GM23338 (cell line): ENCODE results near the gene NCL. TPM values are rescaled to one million over a fixed set of nuclear protein-coding genes. Genes with fewer than 3 reads are reported as not detected.

Experiments
- ATAC-seq: fragments of 200-7000 bp; cut with Tn5 transposase; 3 replicates; pipeline ENCODE4 v1.9.1; 2020
- DNase-seq: peaks from one replicate; pipeline ENCODE4 v3.0.0-alpha.2; 2015; ENCODE audit warnings: low spot score
- H2AFZ ChIP-seq: fragments of 200-600 bp; sonication (generic); 2 replicates; pipeline ENCODE4 v1.8.0; 2016; ENCODE audit warnings: antibody characterized with exemption, mild to moderate bottlenecking, moderate library complexity
- H3F3A ChIP-seq: fragments of 200-600 bp; sonication (generic); replicated peaks from 2 replicates; pipeline ENCODE4 v1.8.0; 2017; ENCODE audit warnings: antibody characterized with exemption, mixed run types, low read depth
- H3K27ac ChIP-seq: fragments of 200-600 bp; sonication (generic); 2 replicates; pipeline ENCODE4 v1.6.1; 2016; ENCODE audit warnings: low read depth
- H3K27me3 ChIP-seq: fragments of 200-600 bp; sonication (generic); 2 replicates; pipeline ENCODE4 v1.8.0; 2016; ENCODE audit warnings: mild to moderate bottlenecking, mixed run types, moderate library complexity; ENCODE audit not compliant: insufficient read depth
- H3K36me3 ChIP-seq: fragments of 200-600 bp; sonication (generic); 2 replicates; pipeline ENCODE4 v1.8.0; 2016; ENCODE audit warnings: mild to moderate bottlenecking; ENCODE audit not compliant: insufficient read depth
- H3K4me1 ChIP-seq: fragments of 200-600 bp; sonication (generic); 2 replicates; pipeline ENCODE4 v1.8.0; 2016; ENCODE audit warnings: mild to moderate bottlenecking, moderate library complexity; ENCODE audit not compliant: insufficient read depth
- H3K4me2 ChIP-seq: fragments of 200-600 bp; sonication (generic); 2 replicates; pipeline ENCODE4 v1.7.1; 2017; ENCODE audit warnings: mixed run types
- H3K4me3 ChIP-seq: fragments of 200-600 bp; sonication (generic); 2 replicates; pipeline ENCODE4 v1.6.1; 2016; ENCODE audit warnings: mixed run types
- H3K79me2 ChIP-seq: fragments of 200-600 bp; sonication (generic); replicated peaks from 2 replicates; pipeline ENCODE4 v1.8.0; 2017; ENCODE audit warnings: mild to moderate bottlenecking; ENCODE audit not compliant: insufficient read depth
- H3K9me2 ChIP-seq: fragments of 200-600 bp; sonication (generic); 2 replicates; pipeline ENCODE4 v1.8.0; 2017; ENCODE audit not compliant: insufficient read depth
- H4K20me1 ChIP-seq: fragments of 200-600 bp; sonication (generic); replicated peaks from 2 replicates; pipeline ENCODE4 v1.8.0; 2017; ENCODE audit warnings: mild to moderate bottlenecking; ENCODE audit not compliant: insufficient read depth
- H3K27ac Mint-ChIP-seq: 2 replicates; pipeline ENCODE4 v1.8.0; 2020; ENCODE audit warnings: inconsistent platforms, mild to moderate bottlenecking, moderate library complexity, mixed read lengths
- H3K27me3 Mint-ChIP-seq: 3 replicates; pipeline ENCODE4 v1.8.0; 2022; ENCODE audit warnings: low read depth, mild to moderate bottlenecking, moderate library complexity, mixed read lengths, inconsistent platforms; ENCODE audit not compliant: insufficient read depth, poor library complexity
- H3K36me3 Mint-ChIP-seq: 3 replicates; pipeline ENCODE4 v1.8.0; 2021; ENCODE audit warnings: low read depth, mild to moderate bottlenecking, inconsistent platforms, moderate library complexity, mixed read lengths
- H3K4me1 Mint-ChIP-seq: 3 replicates; pipeline ENCODE4 v1.8.0; 2020; ENCODE audit warnings: mild to moderate bottlenecking, inconsistent platforms, mixed read lengths
- H3K4me3 Mint-ChIP-seq: 3 replicates; pipeline ENCODE4 v1.8.0; 2021; ENCODE audit warnings: moderate library complexity, mild to moderate bottlenecking, inconsistent platforms, mixed read lengths
- H3K9me3 Mint-ChIP-seq: 3 replicates; pipeline ENCODE4 v1.8.0; 2020; ENCODE audit warnings: moderate library complexity, mild to moderate bottlenecking, inconsistent platforms, mixed read lengths
- CREB1 ChIP-seq: fragments of 250-450 bp; sonication (Bioruptor Pico); IDR thresholded peaks from 2 replicates; pipeline ENCODE4 v1.5.0; 2020; ENCODE audit warnings: low read depth, mild to moderate bottlenecking, moderate library complexity
- EZH2 ChIP-seq: fragments of 200-600 bp; sonication (generic); IDR thresholded peaks from one replicate; pipeline ENCODE4 v1.8.0; 2017; ENCODE audit warnings: antibody characterized with exemption, mild to moderate bottlenecking, low read depth; ENCODE audit not compliant: unreplicated experiment
- EZH2phosphoT487 ChIP-seq: fragments of 200-600 bp; sonication (generic); IDR thresholded peaks from one replicate; pipeline ENCODE4 v1.8.1; 2018; ENCODE audit warnings: antibody characterized with exemption; ENCODE audit not compliant: unreplicated experiment
- JUNB ChIP-seq: IDR thresholded peaks from one replicate; pipeline ENCODE4 v1.6.1; 2016; ENCODE audit warnings: antibody characterized with exemption; ENCODE audit not compliant: unreplicated experiment
- NANOG ChIP-seq: IDR thresholded peaks from 2 replicates; pipeline ENCODE4 v1.6.1; 2016; ENCODE audit warnings: antibody characterized with exemption, borderline replicate concordance
- POLR2AphosphoS5 ChIP-seq: IDR thresholded peaks from 2 replicates; pipeline ENCODE4 v1.6.1; 2016; ENCODE audit warnings: antibody characterized with exemption, low read depth
- STAT1 ChIP-seq: IDR thresholded peaks from one replicate; pipeline ENCODE4 v1.6.1; 2016; ENCODE audit warnings: antibody characterized with exemption; ENCODE audit not compliant: unreplicated experiment
- ZNF114 ChIP-seq: fragments of 250-450 bp; sonication (Bioruptor Pico); IDR thresholded peaks from 2 replicates; pipeline ENCODE4 v1.5.0; 2020; ENCODE audit warnings: mild to moderate bottlenecking, moderate library complexity
- polyA plus RNA-seq: library from polyadenylated mRNA; unstranded; fragments of >200 nt; fragmentation: Nextera tagmentation; extraction: Ambion mirVana; gene quantifications from 2 replicates; pipeline ENCODE4 v1.2.1, GENCODE V29; 2016
- total RNA-seq: library from RNA; depleted of rRNA; stranded (reverse); fragments of >200 nt; shearing (Covaris generic); gene quantifications from 2 replicates; pipeline ENCODE4 v1.2.3, GENCODE V29; 2014
- TF ChIP-seq, protein P1 (sequence below), 2 experiments: fragments of 200-600 bp in 1 of 2; sonication (generic) in 1 of 2; conservative IDR thresholded peaks; 2 replicates each; pipeline versions ENCODE4 v1.5.1 to v1.6.1; 2016 to 2017; ENCODE audit warnings: antibody characterized with exemption in 2 of 2, low read depth in 2 of 2, mild to moderate bottlenecking in 2 of 2, moderate library complexity in 1 of 2
- TF ChIP-seq, protein P2 (sequence below): fragments of 250-450 bp; sonication (Bioruptor Pico); IDR thresholded peaks from 2 replicates; pipeline ENCODE4 v1.5.0; 2020; ENCODE audit warnings: mild to moderate bottlenecking, moderate library complexity
- TF ChIP-seq, protein P3 (sequence below): IDR thresholded peaks from 2 replicates; pipeline ENCODE4 v1.6.1; 2016; ENCODE audit warnings: antibody characterized with exemption

NCL gene
- total and polyA plus RNA-seq, 2 experiments from 2014 or later = 678 to 2,269 TPM

DNA sequence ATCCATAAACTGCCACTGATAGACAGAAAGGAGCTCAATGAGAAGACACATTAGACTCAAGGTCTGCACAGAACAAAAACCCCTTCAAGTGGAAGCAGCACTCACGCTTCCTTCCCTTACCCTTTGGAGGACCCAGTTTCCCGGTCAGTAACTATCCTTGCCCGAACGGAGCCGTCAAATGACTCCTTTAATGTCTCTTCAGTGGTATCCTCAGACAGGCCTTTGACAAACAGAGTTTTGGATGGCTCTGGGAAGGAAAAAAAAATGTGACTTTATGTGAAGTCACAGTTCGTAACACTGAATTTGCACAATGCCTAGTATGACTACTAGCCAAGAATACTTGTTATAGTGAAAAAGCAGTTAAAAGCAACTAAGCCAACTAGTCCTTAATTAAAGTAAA is 8.4 kb downstream of the NCL start (continued):
- TF ChIP-seq, protein P1, sequence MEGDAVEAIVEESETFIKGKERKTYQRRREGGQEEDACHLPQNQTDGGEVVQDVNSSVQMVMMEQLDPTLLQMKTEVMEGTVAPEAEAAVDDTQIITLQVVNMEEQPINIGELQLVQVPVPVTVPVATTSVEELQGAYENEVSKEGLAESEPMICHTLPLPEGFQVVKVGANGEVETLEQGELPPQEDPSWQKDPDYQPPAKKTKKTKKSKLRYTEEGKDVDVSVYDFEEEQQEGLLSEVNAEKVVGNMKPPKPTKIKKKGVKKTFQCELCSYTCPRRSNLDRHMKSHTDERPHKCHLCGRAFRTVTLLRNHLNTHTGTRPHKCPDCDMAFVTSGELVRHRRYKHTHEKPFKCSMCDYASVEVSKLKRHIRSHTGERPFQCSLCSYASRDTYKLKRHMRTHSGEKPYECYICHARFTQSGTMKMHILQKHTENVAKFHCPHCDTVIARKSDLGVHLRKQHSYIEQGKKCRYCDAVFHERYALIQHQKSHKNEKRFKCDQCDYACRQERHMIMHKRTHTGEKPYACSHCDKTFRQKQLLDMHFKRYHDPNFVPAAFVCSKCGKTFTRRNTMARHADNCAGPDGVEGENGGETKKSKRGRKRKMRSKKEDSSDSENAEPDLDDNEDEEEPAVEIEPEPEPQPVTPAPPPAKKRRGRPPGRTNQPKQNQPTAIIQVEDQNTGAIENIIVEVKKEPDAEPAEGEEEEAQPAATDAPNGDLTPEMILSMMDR (conservative IDR thresholded peaks at IDR 0.05; ENCODE audit: low read depth in 2 of 2) = no peak
- TF ChIP-seq, protein P2, sequence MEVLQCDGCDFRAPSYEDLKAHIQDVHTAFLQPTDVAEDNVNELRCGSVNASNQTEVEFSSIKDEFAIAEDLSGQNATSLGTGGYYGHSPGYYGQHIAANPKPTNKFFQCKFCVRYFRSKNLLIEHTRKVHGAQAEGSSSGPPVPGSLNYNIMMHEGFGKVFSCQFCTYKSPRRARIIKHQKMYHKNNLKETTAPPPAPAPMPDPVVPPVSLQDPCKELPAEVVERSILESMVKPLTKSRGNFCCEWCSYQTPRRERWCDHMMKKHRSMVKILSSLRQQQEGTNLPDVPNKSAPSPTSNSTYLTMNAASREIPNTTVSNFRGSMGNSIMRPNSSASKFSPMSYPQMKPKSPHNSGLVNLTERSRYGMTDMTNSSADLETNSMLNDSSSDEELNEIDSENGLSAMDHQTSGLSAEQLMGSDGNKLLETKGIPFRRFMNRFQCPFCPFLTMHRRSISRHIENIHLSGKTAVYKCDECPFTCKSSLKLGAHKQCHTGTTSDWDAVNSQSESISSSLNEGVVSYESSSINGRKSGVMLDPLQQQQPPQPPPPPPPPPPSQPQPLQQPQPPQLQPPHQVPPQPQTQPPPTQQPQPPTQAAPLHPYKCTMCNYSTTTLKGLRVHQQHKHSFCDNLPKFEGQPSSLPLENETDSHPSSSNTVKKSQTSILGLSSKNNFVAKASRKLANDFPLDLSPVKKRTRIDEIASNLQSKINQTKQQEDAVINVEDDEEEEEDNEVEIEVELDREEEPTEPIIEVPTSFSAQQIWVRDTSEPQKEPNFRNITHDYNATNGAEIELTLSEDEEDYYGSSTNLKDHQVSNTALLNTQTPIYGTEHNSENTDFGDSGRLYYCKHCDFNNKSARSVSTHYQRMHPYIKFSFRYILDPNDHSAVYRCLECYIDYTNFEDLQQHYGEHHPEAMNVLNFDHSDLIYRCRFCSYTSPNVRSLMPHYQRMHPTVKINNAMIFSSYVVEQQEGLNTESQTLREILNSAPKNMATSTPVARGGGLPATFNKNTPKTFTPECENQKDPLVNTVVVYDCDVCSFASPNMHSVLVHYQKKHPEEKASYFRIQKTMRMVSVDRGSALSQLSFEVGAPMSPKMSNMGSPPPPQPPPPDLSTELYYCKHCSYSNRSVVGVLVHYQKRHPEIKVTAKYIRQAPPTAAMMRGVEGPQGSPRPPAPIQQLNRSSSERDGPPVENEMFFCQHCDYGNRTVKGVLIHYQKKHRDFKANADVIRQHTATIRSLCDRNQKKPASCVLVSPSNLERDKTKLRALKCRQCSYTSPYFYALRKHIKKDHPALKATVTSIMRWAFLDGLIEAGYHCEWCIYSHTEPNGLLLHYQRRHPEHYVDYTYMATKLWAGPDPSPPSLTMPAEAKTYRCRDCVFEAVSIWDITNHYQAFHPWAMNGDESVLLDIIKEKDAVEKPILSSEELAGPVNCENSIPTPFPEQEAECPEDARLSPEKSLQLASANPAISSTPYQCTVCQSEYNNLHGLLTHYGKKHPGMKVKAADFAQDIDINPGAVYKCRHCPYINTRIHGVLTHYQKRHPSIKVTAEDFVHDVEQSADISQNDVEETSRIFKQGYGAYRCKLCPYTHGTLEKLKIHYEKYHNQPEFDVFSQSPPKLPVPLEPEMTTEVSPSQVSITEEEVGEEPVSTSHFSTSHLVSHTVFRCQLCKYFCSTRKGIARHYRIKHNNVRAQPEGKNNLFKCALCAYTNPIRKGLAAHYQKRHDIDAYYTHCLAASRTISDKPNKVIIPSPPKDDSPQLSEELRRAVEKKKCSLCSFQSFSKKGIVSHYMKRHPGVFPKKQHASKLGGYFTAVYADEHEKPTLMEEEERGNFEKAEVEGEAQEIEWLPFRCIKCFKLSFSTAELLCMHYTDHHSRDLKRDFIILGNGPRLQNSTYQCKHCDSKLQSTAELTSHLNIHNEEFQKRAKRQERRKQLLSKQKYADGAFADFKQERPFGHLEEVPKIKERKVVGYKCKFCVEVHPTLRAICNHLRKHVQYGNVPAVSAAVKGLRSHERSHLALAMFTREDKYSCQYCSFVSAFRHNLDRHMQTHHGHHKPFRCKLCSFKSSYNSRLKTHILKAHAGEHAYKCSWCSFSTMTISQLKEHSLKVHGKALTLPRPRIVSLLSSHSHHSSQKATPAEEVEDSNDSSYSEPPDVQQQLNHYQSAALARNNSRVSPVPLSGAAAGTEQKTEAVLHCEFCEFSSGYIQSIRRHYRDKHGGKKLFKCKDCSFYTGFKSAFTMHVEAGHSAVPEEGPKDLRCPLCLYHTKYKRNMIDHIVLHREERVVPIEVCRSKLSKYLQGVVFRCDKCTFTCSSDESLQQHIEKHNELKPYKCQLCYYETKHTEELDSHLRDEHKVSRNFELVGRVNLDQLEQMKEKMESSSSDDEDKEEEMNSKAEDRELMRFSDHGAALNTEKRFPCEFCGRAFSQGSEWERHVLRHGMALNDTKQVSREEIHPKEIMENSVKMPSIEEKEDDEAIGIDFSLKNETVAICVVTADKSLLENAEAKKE (CRISPR knock-in tag) = no peak
- TF ChIP-seq, protein P3, sequence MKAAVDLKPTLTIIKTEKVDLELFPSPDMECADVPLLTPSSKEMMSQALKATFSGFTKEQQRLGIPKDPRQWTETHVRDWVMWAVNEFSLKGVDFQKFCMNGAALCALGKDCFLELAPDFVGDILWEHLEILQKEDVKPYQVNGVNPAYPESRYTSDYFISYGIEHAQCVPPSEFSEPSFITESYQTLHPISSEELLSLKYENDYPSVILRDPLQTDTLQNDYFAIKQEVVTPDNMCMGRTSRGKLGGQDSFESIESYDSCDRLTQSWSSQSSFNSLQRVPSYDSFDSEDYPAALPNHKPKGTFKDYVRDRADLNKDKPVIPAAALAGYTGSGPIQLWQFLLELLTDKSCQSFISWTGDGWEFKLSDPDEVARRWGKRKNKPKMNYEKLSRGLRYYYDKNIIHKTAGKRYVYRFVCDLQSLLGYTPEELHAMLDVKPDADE = no peak
- TF ChIP-seq NANOG (no peak), STAT1 (no peak)

DNA sequence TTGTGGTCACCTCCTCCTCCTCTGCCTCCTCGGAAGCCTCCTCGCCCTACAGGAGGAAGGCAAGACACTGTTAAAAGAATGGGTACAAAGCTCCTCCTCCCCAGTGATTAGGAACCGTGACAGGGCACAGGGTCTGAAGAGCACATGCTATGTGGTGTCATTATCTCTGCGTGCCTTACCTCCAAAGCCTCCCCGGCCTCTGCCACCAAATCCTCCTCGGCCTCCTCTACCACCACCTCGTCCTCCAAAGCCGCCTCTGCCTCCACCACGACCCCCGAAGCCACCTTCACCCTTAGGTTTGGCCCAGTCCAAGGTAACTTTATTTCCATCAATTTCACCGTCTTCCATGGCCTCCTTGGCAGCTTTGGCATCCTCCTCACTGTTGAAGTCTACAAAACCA is 9.1 kb downstream of the NCL start:
- H3K79me2 ChIP-seq = peaks cover 36% of the 10 kb centered on the region
- Mint-ChIP-seq H3K4me1 (peaks cover 45% of the 10 kb centered on the region), H3K27me3 (peaks cover 44% of the 10 kb centered on the region), H3K27ac (peak overlapping the region; percentile 5; the same call in 1 of the 2 replicates), H3K4me3 (no peak overlapping the region), H3K36me3 (peaks cover 100% of the 10 kb centered on the region), H3K9me3 (peaks cover 6% of the 10 kb centered on the region; the same call in 1 of the 3 replicates)
- H3K9me2 ChIP-seq = no peaks in the 10 kb centered on the region
- ATAC-seq (no peak), DNase-seq (no peak)
- H4K20me1 ChIP-seq = peaks cover 52% of the 10 kb centered on the region
- H3K4me3 ChIP-seq = no peak overlapping the region
- no peak overlapping the region for H2AFZ ChIP-seq
- H3K4me1 ChIP-seq = peaks cover 8% of the 10 kb centered on the region; the same call in 1 of the 2 replicates
- no peaks in the 10 kb centered on the region for H3K27me3 ChIP-seq
- H3F3A ChIP-seq = peaks cover 78% of the 10 kb centered on the region
- peak overlapping the region; percentile 91 for H3K27ac ChIP-seq
- H3K4me2 ChIP-seq = no peak overlapping the region
- peaks cover 60% of the 10 kb centered on the region for H3K36me3 ChIP-seq
- TF ChIP-seq ZNF114 (CRISPR knock-in tag) (no peak), JUNB (no peak), STAT1 (no peak), EZH2phosphoT487 (no peak), NANOG (no peak), POLR2AphosphoS5 (no peak), EZH2 (no peak), CREB1 (CRISPR knock-in tag) (no peak)
- TF ChIP-seq, protein P1 (conservative IDR thresholded peaks at IDR 0.05; ENCODE audit: low read depth in 2 of 2) = no peak
